HPDE6-E6E7 (cell line): ENCODE data around the gene MSANTD1.

Experiments used
- DNase-seq: peaks from one replicate; pipeline ENCODE4 v3.0.0; 2011; ENCODE audit warnings: missing footprints; ENCODE audit errors: extremely low spot score

The MSANTD1 gene

DNA sequence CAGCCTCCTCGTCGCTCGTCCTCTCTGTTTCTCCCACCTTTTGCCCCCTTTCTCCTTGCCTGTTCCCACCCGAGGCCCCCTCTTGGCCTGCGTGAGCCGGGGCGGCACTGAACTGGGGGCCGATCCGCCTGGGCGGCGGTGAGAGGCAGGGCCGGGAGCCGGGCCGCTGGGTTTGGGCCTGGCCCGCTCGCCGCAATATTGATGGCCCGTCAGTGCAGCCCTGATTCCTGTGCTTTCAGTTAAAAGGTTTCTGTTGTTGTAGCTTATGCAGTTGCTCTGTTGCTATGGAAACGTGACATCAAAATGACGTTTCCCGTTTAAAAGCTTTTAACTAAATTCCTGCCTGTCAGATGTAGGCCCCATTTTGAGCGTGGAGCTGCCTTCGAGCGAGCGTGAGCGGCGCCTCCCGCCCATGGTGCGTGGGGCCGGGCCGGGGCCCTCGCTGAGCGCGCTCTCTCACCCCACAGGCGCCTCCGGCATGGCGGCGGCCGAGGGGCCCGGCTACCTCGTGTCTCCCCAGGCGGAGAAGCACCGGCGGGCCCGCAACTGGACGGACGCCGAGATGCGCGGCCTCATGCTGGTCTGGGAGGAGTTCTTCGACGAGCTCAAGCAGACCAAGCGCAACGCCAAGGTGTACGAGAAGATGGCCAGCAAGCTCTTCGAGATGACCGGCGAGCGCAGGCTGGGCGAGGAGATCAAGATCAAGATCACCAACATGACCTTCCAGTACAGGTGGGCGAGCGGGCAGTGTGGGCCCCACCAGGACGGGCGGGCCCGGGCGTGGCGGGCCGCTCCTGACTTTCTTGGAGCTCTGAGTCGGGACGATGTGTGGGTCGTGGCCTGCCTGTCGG, at the start of gene MSANTD1:
Gene MSANTD1 (plus strand): TSS at position 349 of the 851 bp plus-strand sequence. CDS start 64 bp downstream, at position 413.
- no peak for DNase-seq

DNA sequence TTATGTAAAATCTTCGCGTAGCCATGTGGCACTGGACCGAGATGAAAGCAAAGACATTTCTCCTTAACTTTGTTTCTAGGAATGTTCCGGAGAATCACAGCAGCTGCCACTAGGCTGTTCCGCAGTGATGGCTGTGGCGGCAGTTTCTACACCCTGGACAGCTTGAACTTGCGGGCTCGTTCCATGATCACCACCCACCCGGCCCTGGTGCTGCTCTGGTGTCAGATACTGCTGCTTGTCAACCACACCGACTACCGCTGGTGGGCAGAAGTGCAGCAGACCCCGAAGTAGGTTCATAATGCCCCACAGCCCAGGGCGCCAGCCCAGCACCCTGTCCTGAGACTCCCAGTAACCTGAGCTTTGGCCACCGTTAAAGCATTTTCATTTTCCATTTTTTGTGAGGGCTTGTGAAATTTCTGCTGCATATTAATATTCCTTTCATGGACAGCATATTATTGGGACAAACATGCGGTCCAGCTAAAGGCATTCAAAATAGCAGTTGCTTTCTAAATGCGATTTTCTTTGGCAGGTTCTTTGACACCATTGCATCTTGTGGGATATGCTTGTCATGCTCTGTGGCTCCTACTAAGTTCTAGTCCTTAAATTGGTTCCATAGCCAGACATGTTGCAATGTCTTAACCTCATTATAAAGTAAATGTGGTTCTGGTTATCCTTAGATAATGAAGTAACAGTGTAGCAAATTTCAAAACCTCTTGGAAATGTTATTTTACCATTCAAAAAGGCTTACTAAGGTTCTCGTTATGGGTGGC, 49.1 kb upstream of the MSANTD1 start:
- DNase-seq, result no peak

DNA sequence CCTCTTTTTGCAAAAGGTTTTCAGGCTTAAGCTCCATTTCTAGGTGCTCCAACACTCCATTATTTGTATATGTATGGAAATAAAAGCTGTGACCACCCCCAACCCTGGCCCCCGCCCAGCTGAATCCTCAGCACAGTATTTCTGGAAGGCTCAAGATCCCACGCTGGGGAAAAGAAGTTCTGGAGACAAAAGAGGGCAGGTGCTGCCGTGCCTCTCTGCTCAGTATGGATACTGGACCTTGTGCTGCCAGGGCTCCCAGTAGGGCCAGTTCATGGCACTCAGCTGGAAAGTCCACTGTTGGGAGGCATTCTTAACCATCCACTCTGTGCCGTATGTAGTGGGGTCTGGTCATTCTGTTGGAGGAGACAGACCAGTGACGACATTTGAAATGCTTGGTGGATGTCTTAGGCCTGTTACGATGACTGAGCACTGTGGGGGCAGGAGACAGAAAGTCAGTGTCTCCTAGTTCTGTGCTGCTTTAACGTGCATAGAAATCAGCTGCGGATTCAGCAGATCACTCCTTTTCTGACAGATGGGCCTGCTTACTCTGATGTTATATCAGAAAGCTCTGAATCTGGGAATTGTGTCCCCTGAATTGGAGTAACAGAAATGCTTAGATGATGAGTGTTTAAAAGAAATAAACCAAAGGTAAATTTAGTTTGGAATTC, 48.4 kb upstream of the MSANTD1 start:
- no peak for DNase-seq

GRCh38 chr4:3201718-3202702, 46.9 kb upstream of the MSANTD1 start:
- DNase-seq, result no peak

- DNase-seq, result no peak
Observed at GRCh38 chr4:3202836-3203820, 45.8 kb upstream of the MSANTD1 start.

DNA sequence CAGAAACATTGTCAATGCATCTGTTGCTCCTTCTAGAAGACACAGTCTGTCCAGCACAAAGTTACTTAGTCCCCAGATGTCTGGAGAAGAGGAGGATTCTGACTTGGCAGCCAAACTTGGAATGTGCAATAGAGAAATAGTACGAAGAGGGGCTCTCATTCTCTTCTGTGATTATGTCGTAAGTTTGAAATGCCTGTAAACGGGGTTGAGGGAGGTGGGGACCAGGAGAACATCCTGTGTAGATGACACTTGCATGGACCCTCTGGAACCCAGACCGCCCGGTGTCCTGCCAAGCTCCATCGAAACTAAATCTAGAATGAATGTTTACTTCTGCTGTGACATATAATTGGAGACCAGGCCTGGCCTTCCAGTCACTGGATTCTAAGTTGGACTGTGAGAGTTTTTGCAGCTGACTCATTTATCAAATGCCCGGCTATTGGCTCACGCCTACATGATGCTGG, 45.0 kb upstream of the MSANTD1 start:
- DNase-seq, result no peak

DNA sequence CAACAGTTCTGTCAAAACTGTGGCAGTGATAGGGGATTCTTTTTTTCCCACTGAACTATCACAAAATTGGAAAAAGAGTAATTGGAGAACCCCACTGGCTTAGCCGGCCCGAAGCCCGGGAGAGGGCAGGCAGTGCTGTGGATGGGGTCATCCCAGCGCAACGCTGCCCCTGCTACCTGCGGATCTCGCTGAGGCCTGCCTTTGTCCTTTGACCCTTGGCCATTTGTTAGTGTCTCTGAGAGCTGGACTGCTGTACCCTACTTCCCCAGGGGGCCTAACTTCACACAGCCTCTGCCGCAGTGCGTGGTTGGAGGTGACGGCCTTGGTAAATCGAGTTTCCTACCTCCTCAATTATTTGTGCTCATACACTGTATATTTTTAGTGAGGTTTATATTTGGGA, 43.0 kb upstream of the MSANTD1 start:
- no peak for DNase-seq

DNA sequence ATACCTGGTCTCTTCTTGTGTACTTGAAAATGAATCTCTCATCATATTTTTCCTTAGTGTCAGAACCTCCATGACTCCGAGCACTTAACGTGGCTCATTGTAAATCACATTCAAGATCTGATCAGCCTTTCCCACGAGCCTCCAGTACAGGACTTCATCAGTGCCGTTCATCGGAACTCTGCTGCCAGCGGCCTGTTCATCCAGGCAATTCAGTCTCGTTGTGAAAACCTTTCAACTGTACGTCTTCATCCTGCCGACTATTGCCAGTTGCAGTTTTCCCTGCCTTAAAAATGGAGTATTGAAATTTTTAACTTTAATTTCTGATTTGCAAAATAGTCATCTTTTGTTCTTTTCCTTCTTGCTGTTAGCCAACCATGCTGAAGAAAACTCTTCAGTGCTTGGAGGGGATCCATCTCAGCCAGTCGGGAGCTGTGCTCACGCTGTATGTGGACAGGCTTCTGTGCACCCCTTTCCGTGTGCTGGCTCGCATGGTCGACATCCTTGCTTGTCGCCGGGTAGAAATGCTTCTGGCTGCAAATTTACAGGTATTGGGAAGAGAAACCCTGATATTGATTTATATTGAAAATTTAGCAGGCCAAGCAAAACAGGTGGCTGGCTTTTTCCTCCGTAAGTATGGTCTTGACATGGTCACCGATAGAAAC, 42.4 kb upstream of the MSANTD1 start:
- no peak for DNase-seq

- no peak for DNase-seq
Observed at GRCh38 chr4:3207531-3208037, 41.4 kb upstream of the MSANTD1 start.

DNA sequence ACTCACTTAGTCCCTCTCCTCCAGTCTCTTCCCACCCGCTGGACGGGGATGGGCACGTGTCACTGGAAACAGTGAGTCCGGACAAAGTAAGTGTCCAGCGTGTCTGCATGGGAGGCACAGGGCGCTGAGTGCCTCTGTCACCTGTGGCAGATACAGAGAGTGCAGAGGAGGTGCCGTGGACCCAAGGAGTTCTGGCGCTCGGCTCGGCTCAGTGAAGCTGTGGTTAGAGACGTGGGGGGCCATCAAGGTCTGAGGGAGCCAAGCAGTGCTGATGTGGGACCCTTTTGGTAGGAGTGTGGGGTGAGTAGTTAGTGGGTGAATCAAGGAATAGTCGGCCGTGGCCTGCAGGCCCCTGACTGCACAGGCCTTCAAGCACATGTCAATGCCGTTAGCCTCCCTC, 40.1 kb upstream of the MSANTD1 start:
- DNase-seq, result no peak

GRCh38 chr4:3209551-3210325, 39.2 kb upstream of the MSANTD1 start:
- no peak for DNase-seq

- DNase-seq, result no peak
Observed at GRCh38 chr4:3210467-3210866, 38.5 kb upstream of the MSANTD1 start.

GRCh38 chr4:3211866-3212265, 37.1 kb upstream of the MSANTD1 start:
- DNase-seq, result no peak

- no peak for DNase-seq
Observed at GRCh38 chr4:3212391-3213105, 36.4 kb upstream of the MSANTD1 start.

GRCh38 chr4:3213106-3213425, 35.9 kb upstream of the MSANTD1 start:
- DNase-seq, result no peak

DNA sequence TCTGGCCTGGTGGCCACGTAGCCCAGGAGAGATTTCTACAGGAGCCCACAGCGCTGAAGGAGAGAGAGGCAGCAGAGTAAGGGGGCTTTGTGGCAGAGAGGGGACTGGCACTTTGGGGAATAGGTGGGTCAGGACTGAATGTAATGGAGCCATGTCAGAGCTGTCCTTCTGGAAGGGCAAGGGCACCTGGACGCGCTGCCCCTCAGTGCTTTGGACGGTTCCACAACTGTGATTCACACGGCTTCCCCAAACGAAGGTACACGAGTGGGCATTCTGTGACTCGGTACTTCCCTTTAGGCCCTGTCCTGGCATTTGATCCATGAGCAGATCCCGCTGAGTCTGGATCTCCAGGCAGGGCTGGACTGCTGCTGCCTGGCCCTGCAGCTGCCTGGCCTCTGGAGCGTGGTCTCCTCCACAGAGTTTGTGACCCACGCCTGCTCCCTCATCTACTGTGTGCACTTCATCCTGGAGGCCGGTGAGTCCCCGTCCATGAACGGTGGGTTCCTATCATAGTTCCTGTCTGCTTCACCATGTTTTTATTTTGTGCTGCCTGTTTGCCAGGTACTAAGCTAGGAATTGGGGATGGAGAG, 35.2 kb upstream of the MSANTD1 start:
- DNase-seq, result no peak

DNA sequence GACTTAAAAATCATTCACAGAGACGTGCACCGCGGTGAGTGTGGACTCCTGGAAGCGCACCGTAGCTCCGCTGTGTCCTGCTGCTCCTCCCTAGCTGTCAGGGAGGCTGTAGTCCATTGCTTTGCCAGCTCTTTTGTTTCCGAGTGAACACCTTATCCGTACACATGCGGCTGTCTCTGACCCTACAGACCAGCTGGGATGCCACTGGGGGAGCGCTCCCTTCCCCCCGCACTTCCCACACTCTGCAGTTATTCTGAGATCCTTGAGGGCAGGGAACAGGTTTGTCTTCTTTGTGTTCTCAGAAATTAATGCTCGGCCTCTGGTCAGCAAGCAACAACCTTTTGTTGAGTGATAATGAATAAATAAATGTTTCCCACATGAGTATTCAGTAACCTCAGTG, 33.7 kb upstream of the MSANTD1 start:
- no peak for DNase-seq
